Neutrophil (primary cell): ENCODE results near the gene ATP8B1.

ENCODE experiments used
- H3K27ac ChIP-seq: fragments of 200-600 bp; sonication (generic); 2 replicates; pipeline ENCODE4 v1.5.1; 2016; ENCODE audit warnings: mild to moderate bottlenecking, moderate library complexity
- H3K27me3 ChIP-seq: fragments of 200-600 bp; sonication (generic); 2 replicates; pipeline ENCODE4 v1.6.0; 2016; ENCODE audit warnings: mild to moderate bottlenecking
- H3K36me3 ChIP-seq: fragments of 200-600 bp; sonication (generic); 2 replicates; pipeline ENCODE4 v1.5.1; 2017
- H3K4me1 ChIP-seq, 2 experiments: fragments of 200-600 bp in 1 of 2; sonication (generic) in 1 of 2; 1 replicate in 1 of 2; 2 replicates in 1 of 2; pipeline versions ENCODE4 v1.5.1 to v1.6.1; 2013 to 2016; ENCODE audit warnings: low read depth in 1 of 2, low read length in 1 of 2, mild to moderate bottlenecking in 1 of 2, moderate library complexity in 1 of 2; ENCODE audit not compliant: control insufficient read depth in 1 of 2, insufficient read depth in 1 of 2
- H3K4me3 ChIP-seq, 2 experiments: fragments of 200-600 bp in 1 of 2; sonication (generic) in 1 of 2; 1 replicate in 1 of 2; 2 replicates in 1 of 2; pipeline ENCODE4 v1.5.1; 2013 to 2016; ENCODE audit warnings: low read depth in 1 of 2, low read length in 1 of 2, mild to moderate bottlenecking in 1 of 2, moderate library complexity in 1 of 2
- H3K9me3 ChIP-seq: fragments of 200-600 bp; sonication (generic); 2 replicates; pipeline ENCODE4 v1.5.1; 2016
- TF ChIP-seq, protein P1 (sequence below): fragments of 200-600 bp; sonication (generic); IDR thresholded peaks from 2 replicates; pipeline ENCODE4 v1.5.1; 2016; ENCODE audit warnings: antibody characterized with exemption

The ATP8B1 gene

DNA sequence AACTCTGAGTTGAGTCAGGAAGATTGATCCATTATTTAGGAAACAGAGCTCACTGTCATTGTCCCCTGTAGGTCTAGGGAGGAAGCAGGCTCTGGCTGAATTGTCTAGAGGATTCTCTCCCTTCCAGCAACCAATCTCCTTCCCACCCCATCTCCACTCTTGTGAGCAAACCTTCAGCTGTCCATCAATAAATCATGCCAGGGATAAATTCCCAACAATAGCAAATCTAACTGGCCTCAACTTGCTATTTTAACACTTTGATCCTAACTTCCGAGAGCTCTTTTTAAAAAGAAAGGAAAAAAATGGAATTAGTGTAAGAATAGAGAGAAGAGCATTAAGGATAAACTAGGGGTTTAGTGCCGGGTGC lies 53.5 kb downstream of the ATP8B1 start:
- TF ChIP-seq, protein P1, sequence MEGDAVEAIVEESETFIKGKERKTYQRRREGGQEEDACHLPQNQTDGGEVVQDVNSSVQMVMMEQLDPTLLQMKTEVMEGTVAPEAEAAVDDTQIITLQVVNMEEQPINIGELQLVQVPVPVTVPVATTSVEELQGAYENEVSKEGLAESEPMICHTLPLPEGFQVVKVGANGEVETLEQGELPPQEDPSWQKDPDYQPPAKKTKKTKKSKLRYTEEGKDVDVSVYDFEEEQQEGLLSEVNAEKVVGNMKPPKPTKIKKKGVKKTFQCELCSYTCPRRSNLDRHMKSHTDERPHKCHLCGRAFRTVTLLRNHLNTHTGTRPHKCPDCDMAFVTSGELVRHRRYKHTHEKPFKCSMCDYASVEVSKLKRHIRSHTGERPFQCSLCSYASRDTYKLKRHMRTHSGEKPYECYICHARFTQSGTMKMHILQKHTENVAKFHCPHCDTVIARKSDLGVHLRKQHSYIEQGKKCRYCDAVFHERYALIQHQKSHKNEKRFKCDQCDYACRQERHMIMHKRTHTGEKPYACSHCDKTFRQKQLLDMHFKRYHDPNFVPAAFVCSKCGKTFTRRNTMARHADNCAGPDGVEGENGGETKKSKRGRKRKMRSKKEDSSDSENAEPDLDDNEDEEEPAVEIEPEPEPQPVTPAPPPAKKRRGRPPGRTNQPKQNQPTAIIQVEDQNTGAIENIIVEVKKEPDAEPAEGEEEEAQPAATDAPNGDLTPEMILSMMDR = no peak
- Histone ChIP-seq H3K27me3 (no peaks in the 10 kb centered on the region), H3K36me3 (no peaks in the 10 kb centered on the region), H3K4me3 (no peak overlapping the region), H3K4me1 (no peaks in the 10 kb centered on the region), H3K27ac (no peak overlapping the region), H3K9me3 (no peaks in the 10 kb centered on the region)

DNA sequence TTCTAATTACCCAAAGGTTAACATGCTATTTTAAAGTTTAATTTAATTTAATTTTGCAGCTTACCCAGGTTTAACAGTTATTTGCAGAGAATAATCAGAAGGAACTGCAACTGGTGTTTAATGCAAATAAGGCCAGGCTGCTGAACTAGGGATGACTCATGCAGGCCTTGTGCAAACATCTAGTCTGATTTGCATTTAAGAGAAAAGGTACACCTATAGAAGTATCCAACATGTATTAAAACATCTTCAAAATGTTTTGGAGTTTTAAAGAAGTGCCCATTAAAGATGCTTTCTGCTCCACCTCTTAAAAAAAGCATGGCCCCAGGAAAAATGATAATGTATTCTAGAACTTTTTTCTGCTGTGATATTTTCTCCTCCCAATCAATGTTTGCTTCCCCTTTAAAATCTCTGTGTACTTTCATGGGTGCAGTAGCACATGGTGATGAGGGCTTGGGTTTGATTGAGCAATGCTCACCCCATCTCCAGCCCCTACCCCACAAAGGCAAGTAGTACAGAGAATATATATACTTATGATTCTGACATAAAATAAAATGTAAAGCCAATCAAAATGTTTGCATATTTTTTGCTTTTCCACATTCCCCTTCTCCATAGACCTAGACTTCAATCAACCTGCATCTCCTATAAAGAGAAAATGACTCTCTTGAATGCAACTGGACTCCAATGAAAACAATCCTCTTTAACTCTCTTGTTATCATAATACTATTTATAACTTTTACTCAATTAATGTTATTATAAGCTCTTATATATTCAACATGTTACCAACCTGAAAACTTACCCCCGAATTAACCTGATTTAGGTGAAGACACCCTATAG lies 54.1 kb downstream of the ATP8B1 start:
- H3K4me1 ChIP-seq = no peaks in the 10 kb centered on the region
- H3K27ac ChIP-seq = no peak overlapping the region
- no peaks in the 10 kb centered on the region for H3K36me3 ChIP-seq
- TF ChIP-seq, protein P1 = no peak
- no peaks in the 10 kb centered on the region for H3K9me3 ChIP-seq
- H3K4me3 ChIP-seq = no peak overlapping the region
- no peaks in the 10 kb centered on the region for H3K27me3 ChIP-seq

DNA sequence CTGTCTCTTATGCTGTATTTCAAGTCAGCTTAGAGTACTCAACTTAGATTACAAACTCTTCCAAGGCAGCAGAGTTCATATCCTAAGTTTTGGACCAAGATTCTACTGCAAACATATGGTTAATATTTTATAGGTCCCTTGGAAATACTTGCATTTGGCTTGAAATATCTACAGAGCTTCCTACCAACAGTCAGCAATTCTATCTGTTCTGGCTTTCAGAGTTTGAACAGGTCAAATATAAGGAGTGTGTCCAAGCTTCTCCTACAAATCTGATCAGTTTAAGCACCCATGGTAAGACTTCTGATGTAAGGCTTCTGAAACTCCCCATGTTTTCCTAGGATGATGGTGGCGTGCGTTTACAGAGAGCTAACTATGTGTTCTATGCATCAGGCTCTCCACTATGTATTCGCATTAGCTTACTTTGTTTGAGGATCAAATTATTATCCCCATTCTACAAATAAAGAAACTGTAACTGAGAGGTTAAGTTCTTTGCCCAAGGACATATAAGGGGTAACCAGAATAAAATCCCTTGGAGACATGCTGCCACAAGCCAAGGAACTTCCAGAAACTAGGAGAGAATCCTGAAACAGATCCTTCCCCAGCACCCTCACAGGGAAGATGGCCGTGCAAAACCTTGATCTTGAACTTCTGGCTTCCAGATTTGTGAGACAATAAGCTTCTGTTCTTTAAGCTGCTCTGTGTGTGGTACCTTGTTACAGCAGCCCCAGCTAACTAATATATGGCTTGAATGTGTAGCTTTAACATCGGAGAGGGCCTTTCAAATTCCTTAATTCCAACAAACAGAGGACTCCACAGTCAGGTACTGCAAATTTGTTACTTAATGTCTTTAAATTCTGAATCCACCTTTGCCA lies 55.1 kb downstream of the ATP8B1 start:
- Histone ChIP-seq H3K27me3 (no peaks in the 10 kb centered on the region), H3K4me3 (no peak overlapping the region), H3K36me3 (no peaks in the 10 kb centered on the region), H3K4me1 (no peaks in the 10 kb centered on the region), H3K27ac (no peak overlapping the region), H3K9me3 (no peaks in the 10 kb centered on the region)
- TF ChIP-seq, protein P1 = no peak

DNA sequence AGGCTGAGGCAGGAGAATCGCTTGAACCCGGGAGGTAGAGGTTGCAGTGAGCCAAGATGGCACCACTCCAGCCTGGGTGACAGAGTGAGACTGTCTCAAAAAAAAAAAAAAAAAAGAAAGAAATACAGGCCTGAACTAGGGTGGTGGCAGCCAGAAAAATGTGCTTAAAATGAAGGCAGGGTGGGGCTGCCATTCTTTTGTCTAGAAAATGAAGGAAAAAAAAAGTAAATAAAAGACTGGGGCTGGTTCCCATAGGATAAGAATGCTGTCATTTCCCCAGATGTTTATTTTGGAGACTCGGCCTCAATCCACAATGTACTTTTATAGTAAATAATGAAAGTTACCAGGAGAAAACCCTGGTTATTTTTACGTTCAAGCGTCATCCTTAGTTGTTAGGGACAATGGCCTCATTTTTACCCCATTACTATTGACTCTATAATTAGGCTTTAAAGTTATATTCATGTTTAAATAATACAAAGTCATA lies 58.9 kb downstream of the ATP8B1 start:
- Histone ChIP-seq H3K4me3 (no peak overlapping the region), H3K36me3 (no peaks in the 10 kb centered on the region), H3K9me3 (no peaks in the 10 kb centered on the region), H3K4me1 (no peaks in the 10 kb centered on the region), H3K27ac (no peak overlapping the region), H3K27me3 (no peaks in the 10 kb centered on the region)
- TF ChIP-seq, protein P1 = no peak

DNA sequence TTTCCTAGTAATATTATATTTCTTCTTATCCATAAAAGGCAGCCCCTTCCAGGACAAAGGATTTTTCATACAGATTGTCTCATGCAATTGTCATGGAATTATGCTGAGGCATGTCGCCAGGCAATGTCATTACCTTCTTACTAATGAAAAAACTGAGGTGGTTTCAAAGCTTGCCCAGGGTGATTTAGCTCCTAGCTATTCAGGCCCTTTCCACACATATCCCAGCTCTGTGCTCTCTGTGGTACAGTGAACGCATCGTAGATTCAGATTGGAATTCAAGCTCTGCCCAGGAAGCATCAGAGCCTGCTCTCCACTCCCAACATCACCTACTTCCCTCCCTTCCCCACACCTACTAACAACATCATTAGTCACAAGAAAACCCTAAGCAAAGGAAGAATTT lies 60.1 kb downstream of the ATP8B1 start:
- H3K9me3 ChIP-seq = no peaks in the 10 kb centered on the region
- TF ChIP-seq, protein P1 = no peak
- no peak overlapping the region for H3K4me3 ChIP-seq
- no peaks in the 10 kb centered on the region for H3K27me3 ChIP-seq
- H3K27ac ChIP-seq = no peak overlapping the region
- H3K4me1 ChIP-seq = no peaks in the 10 kb centered on the region
- no peaks in the 10 kb centered on the region for H3K36me3 ChIP-seq
